Measurements from ENCODE around the gene MGMT.

DNA sequence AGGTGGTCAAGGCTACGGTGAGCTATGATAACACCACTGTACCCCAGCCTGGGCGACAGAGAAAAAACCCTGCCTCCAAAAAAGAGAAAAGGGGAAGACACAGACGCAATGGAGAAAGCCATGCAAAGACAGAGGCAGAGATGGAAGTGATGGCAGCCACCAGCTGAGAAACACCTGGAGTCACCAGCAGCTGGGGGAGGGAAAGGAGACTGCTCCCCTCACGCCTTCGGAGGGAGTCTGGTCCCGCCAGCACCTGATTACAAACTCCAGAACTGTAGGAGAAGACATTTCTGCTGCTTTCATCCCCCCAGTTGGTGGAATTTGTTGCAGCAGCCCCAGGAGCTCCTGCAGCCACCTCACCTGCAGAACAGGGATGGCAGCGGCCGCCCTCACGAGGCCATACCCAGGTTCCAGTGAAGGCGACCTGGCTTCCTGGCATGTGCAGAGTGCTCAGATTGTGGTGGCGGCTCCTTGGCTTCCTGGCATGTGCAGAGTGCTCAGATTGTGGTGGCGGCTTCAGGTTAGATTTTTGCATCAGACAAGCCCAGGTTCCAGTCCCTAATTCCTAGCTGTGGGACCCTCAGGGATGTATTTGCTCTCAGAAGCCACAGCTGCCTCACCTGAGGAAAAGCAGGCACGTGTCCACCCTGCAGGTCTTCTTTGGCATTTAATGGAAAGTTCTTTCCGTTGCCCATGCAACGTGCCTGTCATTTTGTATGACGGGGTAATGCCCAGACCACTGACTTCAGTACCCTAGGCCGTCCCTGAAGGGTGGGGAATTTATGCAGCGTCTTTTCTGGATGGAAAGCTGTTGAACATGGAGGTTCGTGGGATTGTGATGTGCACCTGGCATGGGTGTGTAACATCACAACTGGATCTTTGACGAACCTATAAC is 314.1 kb downstream of the MGMT start:
- TF ChIP-seq, protein P1, sequence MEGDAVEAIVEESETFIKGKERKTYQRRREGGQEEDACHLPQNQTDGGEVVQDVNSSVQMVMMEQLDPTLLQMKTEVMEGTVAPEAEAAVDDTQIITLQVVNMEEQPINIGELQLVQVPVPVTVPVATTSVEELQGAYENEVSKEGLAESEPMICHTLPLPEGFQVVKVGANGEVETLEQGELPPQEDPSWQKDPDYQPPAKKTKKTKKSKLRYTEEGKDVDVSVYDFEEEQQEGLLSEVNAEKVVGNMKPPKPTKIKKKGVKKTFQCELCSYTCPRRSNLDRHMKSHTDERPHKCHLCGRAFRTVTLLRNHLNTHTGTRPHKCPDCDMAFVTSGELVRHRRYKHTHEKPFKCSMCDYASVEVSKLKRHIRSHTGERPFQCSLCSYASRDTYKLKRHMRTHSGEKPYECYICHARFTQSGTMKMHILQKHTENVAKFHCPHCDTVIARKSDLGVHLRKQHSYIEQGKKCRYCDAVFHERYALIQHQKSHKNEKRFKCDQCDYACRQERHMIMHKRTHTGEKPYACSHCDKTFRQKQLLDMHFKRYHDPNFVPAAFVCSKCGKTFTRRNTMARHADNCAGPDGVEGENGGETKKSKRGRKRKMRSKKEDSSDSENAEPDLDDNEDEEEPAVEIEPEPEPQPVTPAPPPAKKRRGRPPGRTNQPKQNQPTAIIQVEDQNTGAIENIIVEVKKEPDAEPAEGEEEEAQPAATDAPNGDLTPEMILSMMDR (IDR thresholded peaks at IDR 0.05): no peak
- no peak for TF ChIP-seq POLR2A (IDR thresholded peaks at IDR 0.05)
